GM20000 (cell line): ENCODE results near the gene NINJ2.

Experiments
- DNase-seq: peaks from one replicate; pipeline ENCODE4 v3.0.0; 2012; ENCODE audit warnings: low spot score
- TF ChIP-seq, protein P1 (sequence below): IDR thresholded peaks from 2 replicates; pipeline ENCODE4 v1.5.1; 2012; ENCODE audit warnings: mild to moderate bottlenecking, control low read depth; ENCODE audit errors: extremely low read depth, missing control alignments

The NINJ2 gene

GRCh38 chr12:587132-588023, 75.9 kb downstream of the NINJ2 start:
- no peak for DNase-seq
- TF ChIP-seq, protein P1, sequence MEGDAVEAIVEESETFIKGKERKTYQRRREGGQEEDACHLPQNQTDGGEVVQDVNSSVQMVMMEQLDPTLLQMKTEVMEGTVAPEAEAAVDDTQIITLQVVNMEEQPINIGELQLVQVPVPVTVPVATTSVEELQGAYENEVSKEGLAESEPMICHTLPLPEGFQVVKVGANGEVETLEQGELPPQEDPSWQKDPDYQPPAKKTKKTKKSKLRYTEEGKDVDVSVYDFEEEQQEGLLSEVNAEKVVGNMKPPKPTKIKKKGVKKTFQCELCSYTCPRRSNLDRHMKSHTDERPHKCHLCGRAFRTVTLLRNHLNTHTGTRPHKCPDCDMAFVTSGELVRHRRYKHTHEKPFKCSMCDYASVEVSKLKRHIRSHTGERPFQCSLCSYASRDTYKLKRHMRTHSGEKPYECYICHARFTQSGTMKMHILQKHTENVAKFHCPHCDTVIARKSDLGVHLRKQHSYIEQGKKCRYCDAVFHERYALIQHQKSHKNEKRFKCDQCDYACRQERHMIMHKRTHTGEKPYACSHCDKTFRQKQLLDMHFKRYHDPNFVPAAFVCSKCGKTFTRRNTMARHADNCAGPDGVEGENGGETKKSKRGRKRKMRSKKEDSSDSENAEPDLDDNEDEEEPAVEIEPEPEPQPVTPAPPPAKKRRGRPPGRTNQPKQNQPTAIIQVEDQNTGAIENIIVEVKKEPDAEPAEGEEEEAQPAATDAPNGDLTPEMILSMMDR, result no peak

DNA sequence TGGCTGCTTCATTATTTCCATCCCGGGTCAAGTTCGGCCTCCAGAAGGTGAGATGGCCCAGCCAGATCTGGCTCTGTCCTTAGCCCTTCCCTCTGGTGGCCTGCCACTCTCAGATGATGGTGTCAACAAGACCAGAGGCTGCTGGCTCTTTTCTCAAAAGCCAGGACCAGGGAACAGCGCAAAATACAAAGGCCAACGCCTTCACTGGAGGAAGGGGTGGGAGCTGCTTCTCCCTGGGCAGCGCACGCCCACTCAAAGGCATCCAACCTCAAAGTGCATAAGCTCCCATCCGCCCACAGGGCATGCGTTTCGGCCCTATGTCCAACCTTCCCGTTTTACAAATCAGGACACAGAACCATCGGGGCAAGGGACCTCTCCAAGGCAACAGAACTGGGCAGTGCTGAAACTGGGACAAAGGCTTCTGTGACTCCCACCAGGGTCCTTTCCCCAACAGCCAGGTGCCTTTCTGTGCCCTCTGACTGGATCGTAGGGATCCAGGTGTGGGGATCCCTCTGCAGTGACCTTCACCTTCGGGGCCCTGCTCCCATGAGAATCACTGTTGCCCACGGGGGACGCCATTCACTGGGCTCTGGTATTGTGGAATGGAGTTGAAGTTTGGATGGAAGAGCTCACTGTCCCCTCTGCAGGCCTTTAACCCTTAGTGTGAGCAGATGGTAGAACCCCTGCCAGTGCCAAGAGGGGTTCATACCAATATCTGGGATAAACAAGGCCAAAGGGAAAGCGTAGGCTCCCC, 76.8 kb downstream of the NINJ2 start:
- DNase-seq, result no peak
- TF ChIP-seq, protein P1, result no peak

GRCh38 chr12:585062-586061, 77.9 kb downstream of the NINJ2 start:
- DNase-seq, result no peak
- TF ChIP-seq, protein P1, result no peak

- no peak for DNase-seq
- TF ChIP-seq, protein P1, result no peak
Observed at GRCh38 chr12:583251-583869, 79.9 kb downstream of the NINJ2 start.

- no peak for DNase-seq
- TF ChIP-seq, protein P1, result no peak
Observed at GRCh38 chr12:581746-582145, 81.5 kb downstream of the NINJ2 start.

DNA sequence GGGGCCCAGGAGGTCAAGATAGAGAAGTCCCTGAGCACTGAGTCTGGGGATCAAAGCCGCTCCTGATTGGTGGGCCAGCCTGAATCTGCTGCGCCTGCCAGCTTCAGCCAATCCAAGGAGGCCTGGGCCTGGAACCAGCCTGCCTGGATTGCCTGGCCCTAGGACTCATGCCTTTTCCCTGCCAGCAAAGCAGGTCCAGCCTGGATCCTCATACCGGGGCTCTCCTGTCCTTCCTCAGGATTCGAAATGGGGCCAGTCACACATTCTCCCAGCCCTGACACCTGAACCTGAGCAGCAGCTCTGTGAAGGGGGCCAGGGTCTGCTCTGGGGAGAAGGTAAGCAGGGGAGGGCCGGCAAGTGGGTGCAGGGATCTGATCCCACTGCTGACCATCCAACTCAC, 81.9 kb downstream of the NINJ2 start:
- TF ChIP-seq, protein P1, result no peak
- DNase-seq, result no peak
